Measurements from ENCODE around the gene NR2E1. TPM values are rescaled to one million over a fixed set of nuclear protein-coding genes. Genes with fewer than 3 reads are reported as not detected.

The NR2E1 gene
- total and polyA plus RNA-seq, 2 experiments from 2014 or later: not detected

- Mint-ChIP-seq H3K4me1 (no peaks in the 10 kb centered on the region; the same call in 2 of the 3 replicates), H3K9me3 (no peaks in the 10 kb centered on the region; the same call in 2 of the 3 replicates), H3K36me3 (ENCODE audit: low read depth) (no peaks in the 10 kb centered on the region), H3K27me3 (ENCODE audit: insufficient read depth, low read depth, poor library complexity) (peaks cover 8% of the 10 kb centered on the region), H3K4me3 (no peak overlapping the region), H3K27ac (no peak overlapping the region)
- no peak for TF ChIP-seq STAT1 (IDR thresholded peaks at IDR 0.05; ENCODE audit: unreplicated experiment)
- TF ChIP-seq, protein P1, sequence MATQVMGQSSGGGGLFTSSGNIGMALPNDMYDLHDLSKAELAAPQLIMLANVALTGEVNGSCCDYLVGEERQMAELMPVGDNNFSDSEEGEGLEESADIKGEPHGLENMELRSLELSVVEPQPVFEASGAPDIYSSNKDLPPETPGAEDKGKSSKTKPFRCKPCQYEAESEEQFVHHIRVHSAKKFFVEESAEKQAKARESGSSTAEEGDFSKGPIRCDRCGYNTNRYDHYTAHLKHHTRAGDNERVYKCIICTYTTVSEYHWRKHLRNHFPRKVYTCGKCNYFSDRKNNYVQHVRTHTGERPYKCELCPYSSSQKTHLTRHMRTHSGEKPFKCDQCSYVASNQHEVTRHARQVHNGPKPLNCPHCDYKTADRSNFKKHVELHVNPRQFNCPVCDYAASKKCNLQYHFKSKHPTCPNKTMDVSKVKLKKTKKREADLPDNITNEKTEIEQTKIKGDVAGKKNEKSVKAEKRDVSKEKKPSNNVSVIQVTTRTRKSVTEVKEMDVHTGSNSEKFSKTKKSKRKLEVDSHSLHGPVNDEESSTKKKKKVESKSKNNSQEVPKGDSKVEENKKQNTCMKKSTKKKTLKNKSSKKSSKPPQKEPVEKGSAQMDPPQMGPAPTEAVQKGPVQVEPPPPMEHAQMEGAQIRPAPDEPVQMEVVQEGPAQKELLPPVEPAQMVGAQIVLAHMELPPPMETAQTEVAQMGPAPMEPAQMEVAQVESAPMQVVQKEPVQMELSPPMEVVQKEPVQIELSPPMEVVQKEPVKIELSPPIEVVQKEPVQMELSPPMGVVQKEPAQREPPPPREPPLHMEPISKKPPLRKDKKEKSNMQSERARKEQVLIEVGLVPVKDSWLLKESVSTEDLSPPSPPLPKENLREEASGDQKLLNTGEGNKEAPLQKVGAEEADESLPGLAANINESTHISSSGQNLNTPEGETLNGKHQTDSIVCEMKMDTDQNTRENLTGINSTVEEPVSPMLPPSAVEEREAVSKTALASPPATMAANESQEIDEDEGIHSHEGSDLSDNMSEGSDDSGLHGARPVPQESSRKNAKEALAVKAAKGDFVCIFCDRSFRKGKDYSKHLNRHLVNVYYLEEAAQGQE (IDR thresholded peaks at IDR 0.05; ENCODE audit: unreplicated experiment): no peak
- no peak for TF ChIP-seq NANOG (IDR thresholded peaks at IDR 0.05; ENCODE audit: borderline replicate concordance)
- TF ChIP-seq EZH2 (IDR thresholded peaks at IDR 0.05; ENCODE audit: low read depth, unreplicated experiment): no peak
- TF ChIP-seq EZH2phosphoT487 (IDR thresholded peaks at IDR 0.05; ENCODE audit: unreplicated experiment): no peak
- no peak for TF ChIP-seq ZNF114 (CRISPR knock-in tag; IDR thresholded peaks at IDR 0.05)
- TF ChIP-seq CREB1 (CRISPR knock-in tag; IDR thresholded peaks at IDR 0.05; ENCODE audit: low read depth): no peak
- TF ChIP-seq ZNF331 (CRISPR knock-in tag; IDR thresholded peaks at IDR 0.05; ENCODE audit: low read depth): no peak
- TF ChIP-seq, protein P2, sequence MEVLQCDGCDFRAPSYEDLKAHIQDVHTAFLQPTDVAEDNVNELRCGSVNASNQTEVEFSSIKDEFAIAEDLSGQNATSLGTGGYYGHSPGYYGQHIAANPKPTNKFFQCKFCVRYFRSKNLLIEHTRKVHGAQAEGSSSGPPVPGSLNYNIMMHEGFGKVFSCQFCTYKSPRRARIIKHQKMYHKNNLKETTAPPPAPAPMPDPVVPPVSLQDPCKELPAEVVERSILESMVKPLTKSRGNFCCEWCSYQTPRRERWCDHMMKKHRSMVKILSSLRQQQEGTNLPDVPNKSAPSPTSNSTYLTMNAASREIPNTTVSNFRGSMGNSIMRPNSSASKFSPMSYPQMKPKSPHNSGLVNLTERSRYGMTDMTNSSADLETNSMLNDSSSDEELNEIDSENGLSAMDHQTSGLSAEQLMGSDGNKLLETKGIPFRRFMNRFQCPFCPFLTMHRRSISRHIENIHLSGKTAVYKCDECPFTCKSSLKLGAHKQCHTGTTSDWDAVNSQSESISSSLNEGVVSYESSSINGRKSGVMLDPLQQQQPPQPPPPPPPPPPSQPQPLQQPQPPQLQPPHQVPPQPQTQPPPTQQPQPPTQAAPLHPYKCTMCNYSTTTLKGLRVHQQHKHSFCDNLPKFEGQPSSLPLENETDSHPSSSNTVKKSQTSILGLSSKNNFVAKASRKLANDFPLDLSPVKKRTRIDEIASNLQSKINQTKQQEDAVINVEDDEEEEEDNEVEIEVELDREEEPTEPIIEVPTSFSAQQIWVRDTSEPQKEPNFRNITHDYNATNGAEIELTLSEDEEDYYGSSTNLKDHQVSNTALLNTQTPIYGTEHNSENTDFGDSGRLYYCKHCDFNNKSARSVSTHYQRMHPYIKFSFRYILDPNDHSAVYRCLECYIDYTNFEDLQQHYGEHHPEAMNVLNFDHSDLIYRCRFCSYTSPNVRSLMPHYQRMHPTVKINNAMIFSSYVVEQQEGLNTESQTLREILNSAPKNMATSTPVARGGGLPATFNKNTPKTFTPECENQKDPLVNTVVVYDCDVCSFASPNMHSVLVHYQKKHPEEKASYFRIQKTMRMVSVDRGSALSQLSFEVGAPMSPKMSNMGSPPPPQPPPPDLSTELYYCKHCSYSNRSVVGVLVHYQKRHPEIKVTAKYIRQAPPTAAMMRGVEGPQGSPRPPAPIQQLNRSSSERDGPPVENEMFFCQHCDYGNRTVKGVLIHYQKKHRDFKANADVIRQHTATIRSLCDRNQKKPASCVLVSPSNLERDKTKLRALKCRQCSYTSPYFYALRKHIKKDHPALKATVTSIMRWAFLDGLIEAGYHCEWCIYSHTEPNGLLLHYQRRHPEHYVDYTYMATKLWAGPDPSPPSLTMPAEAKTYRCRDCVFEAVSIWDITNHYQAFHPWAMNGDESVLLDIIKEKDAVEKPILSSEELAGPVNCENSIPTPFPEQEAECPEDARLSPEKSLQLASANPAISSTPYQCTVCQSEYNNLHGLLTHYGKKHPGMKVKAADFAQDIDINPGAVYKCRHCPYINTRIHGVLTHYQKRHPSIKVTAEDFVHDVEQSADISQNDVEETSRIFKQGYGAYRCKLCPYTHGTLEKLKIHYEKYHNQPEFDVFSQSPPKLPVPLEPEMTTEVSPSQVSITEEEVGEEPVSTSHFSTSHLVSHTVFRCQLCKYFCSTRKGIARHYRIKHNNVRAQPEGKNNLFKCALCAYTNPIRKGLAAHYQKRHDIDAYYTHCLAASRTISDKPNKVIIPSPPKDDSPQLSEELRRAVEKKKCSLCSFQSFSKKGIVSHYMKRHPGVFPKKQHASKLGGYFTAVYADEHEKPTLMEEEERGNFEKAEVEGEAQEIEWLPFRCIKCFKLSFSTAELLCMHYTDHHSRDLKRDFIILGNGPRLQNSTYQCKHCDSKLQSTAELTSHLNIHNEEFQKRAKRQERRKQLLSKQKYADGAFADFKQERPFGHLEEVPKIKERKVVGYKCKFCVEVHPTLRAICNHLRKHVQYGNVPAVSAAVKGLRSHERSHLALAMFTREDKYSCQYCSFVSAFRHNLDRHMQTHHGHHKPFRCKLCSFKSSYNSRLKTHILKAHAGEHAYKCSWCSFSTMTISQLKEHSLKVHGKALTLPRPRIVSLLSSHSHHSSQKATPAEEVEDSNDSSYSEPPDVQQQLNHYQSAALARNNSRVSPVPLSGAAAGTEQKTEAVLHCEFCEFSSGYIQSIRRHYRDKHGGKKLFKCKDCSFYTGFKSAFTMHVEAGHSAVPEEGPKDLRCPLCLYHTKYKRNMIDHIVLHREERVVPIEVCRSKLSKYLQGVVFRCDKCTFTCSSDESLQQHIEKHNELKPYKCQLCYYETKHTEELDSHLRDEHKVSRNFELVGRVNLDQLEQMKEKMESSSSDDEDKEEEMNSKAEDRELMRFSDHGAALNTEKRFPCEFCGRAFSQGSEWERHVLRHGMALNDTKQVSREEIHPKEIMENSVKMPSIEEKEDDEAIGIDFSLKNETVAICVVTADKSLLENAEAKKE (CRISPR knock-in tag; IDR thresholded peaks at IDR 0.05): no peak
- TF ChIP-seq JUNB (IDR thresholded peaks at IDR 0.05; ENCODE audit: unreplicated experiment): no peak
- no peak for TF ChIP-seq CTCF (conservative IDR thresholded peaks at IDR 0.05; ENCODE audit: low read depth in 2 of 2)
- no peak for TF ChIP-seq POLR2AphosphoS5 (IDR thresholded peaks at IDR 0.05; ENCODE audit: low read depth)
- ATAC-seq (no peak), DNase-seq (ENCODE audit: low spot score) (no peak)
- H3F3A ChIP-seq (replicated peaks; ENCODE audit: low read depth): no peaks in the 10 kb centered on the region
- H3K9me2 ChIP-seq (ENCODE audit: insufficient read depth): no peaks in the 10 kb centered on the region
- H3K79me2 ChIP-seq (replicated peaks; ENCODE audit: insufficient read depth): no peaks in the 10 kb centered on the region
- no peak overlapping the region for H3K4me2 ChIP-seq
- H2AFZ ChIP-seq: no peak overlapping the region
- H3K4me3 ChIP-seq: no peak overlapping the region
- no peaks in the 10 kb centered on the region for H4K20me1 ChIP-seq (replicated peaks; ENCODE audit: insufficient read depth)
- H3K27ac ChIP-seq (ENCODE audit: low read depth): no peak overlapping the region
- no peaks in the 10 kb centered on the region for H3K36me3 ChIP-seq (ENCODE audit: insufficient read depth)
- no peaks in the 10 kb centered on the region for H3K4me1 ChIP-seq (ENCODE audit: insufficient read depth)
- H3K27me3 ChIP-seq (ENCODE audit: insufficient read depth): peaks cover 6% of the 10 kb centered on the region; the same call in 1 of the 2 replicates
Observed at GRCh38 chr6:108186226-108186625, 20.4 kb downstream of the NR2E1 start.
